Testis (tissue), 2 donors: Measurements from ENCODE around the gene TNRC6C.

Experiments used
- CTCF ChIP-seq, 3 experiments: fragments of 450-650 bp in 2 of 3; fragments of 200-600 bp in 1 of 3; sonication (generic) in 1 of 3; IDR thresholded peaks; one replicate each; pipeline ENCODE4 v1.5.1; 2016 to 2019; ENCODE audit warnings: antibody characterized with exemption in 3 of 3, mild to moderate bottlenecking in 2 of 3, moderate library complexity in 1 of 3
- POLR2A ChIP-seq: fragments of 450-650 bp; IDR thresholded peaks from one replicate; pipeline ENCODE4 v1.6.1; 2017; ENCODE audit warnings: antibody characterized with exemption, mild to moderate bottlenecking, moderate library complexity

GRCh38 chr17:77959126-77959925 lies 823 bp downstream of the TNRC6C start:
- no peak for TF ChIP-seq CTCF (IDR thresholded peaks at IDR 0.05)
- TF ChIP-seq POLR2A, result no peak
